Hematopoietic multipotent progenitor cell treated with erythropoietin and hydrocortisone succinate and interleukin-3 and kit ligand, for 6 days (in vitro differentiated cells): ENCODE data around the gene AKNAD1.
"Not testable (repeated sequence)": the region's sequence is repeated elsewhere in the genome, so short reads cannot be mapped to it uniquely, and the experiment has no call there.

Source experiments
- DNase-seq: peaks from one replicate; pipeline ENCODE4 v3.0.0-alpha.2; 2015

AKNAD1 gene

GRCh38 chr1:108856994-108857393, at the start of gene AKNAD1:
Gene AKNAD1, minus strand, starts transcription at chr1:108857094. Its CDS starts 4,430 bp downstream, at chr1:108852664.
- DNase-seq = no peak

- DNase-seq = no peak
These were observed 44.2 kb upstream of the AKNAD1 start for GRCh38 chr1:108901106-108901505.

GRCh38 chr1:108897865-108898720, 41.2 kb upstream of the AKNAD1 start:
- DNase-seq = peak; percentile 83

GRCh38 chr1:108896146-108897145, 39.6 kb upstream of the AKNAD1 start:
- DNase-seq = no peak

GRCh38 chr1:108893141-108893530, 36.2 kb upstream of the AKNAD1 start:
- DNase-seq = no peak

- DNase-seq = no peak
These were observed 35.7 kb upstream of the AKNAD1 start for GRCh38 chr1:108892356-108893140.

GRCh38 chr1:108889706-108890384, 33.0 kb upstream of the AKNAD1 start:
- no peak for DNase-seq

GRCh38 chr1:108889006-108889645, 32.2 kb upstream of the AKNAD1 start:
- not testable (repeated sequence) for DNase-seq

GRCh38 chr1:108886292-108886691, 29.4 kb upstream of the AKNAD1 start:
- no peak for DNase-seq

- no peak for DNase-seq
These were observed 28.1 kb upstream of the AKNAD1 start for GRCh38 chr1:108884968-108885367.

- no peak for DNase-seq
These were observed 25.9 kb upstream of the AKNAD1 start for GRCh38 chr1:108882837-108883236.

- DNase-seq = no peak
These were observed 24.5 kb upstream of the AKNAD1 start for GRCh38 chr1:108881369-108881768.

GRCh38 chr1:108880850-108881249, 24.0 kb upstream of the AKNAD1 start:
- DNase-seq = peak; percentile 30

GRCh38 chr1:108878678-108879077, 21.8 kb upstream of the AKNAD1 start:
- DNase-seq = no peak

GRCh38 chr1:108878160-108878469, 21.2 kb upstream of the AKNAD1 start:
- DNase-seq = no peak

GRCh38 chr1:108877348-108878159, 20.7 kb upstream of the AKNAD1 start:
- peak; percentile 52 for DNase-seq

GRCh38 chr1:108871050-108871724, 14.3 kb upstream of the AKNAD1 start:
- no peak for DNase-seq

GRCh38 chr1:108865316-108865910, 8.5 kb upstream of the AKNAD1 start:
- no peak for DNase-seq

- DNase-seq = no peak
These were observed 7.1 kb upstream of the AKNAD1 start for GRCh38 chr1:108863984-108864383.
